ENCODE results near the gene B3GAT1.

The B3GAT1 gene

DNA sequence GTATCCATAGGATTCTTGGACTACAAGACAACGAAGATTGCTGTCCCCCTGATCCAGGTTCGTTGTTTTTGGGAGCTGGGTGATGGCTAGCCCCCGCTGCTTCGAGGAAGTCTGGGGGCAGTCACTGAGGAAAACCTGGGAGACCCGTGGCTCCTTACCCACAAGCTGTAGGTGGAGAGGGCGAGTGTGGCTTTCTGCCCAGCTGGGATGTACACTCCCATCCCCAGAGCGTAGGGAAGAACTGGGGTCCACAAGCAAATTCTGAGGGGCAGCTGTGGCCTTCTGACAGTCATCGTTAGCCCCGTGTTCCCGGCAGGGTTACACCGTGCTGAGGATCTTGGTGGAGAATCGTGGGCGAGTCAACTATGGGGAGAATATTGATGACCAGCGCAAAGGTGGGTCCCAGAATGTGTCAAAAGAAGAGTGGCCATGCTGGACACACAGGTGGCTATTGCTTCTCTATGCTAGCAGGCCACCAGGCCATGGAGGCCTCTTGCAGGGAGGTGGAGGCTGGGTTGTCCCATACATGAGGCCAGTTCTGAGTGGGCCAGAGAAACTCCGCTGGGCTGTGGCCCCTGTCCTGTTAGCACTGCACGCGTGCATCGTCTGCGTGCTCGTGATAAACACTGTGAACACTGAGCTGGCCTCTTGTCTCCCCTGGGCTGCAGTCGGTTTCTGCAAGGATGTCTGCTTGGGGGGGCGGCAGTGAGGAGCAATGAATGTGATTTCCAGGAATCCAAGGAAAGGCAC is 40.4 kb downstream of the B3GAT1 start:
- no peak overlapping the region for H3K27ac ChIP-seq
- TF ChIP-seq CTCF (IDR thresholded peaks at IDR 0.05), result no peak
- no peak for TF ChIP-seq ZFX (IDR thresholded peaks at IDR 0.05; ENCODE audit: borderline replicate concordance)

DNA sequence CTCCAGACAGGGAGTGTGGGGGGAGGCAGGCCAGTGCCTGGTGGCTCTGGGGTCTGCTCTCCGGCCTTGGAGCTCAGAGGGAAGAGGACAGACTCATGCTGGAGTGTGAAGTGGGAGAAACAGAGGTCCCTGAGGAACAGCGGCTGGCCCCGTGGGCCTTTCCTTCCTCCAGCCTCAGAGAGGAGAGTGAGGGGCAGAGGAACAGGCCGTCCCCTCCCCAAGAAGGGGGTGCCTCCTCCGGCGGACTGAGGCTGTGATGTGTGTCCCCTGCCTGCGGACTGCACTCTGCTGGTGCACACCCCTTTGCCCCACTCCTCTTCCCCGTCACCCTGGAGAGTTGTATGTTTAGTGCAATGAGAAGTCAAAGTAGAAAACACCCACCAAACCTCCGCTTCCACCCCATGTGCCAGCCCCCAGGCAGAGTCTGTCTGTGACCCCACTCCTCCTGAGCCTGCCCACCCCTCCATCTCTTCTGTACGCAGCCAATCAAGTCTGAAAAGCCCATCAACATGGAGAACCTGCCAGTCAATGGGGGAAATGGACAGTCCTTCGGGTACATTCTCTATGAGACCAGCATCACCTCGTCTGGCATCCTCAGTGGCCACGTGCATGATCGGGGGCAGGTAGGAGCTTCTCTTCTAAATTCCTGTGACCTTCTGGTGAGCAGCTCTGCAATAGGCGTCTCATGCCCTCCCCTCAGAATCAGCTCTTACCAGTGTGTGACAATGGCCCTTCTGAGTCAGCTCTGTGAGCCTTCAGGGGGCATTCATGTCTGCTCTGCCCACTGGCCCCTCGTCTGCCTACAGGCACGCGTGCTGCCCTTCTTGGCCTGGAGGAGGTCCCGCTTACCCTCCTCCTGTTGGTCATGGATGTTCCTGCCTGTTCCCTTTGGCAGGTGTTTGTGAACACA is 41.3 kb downstream of the B3GAT1 start:
- no peak for TF ChIP-seq ZFX (IDR thresholded peaks at IDR 0.05; ENCODE audit: borderline replicate concordance)
- TF ChIP-seq CTCF (IDR thresholded peaks at IDR 0.05), result no peak
- no peak overlapping the region for H3K27ac ChIP-seq

GRCh38 chr11:134369656-134370525 is 42.2 kb downstream of the B3GAT1 start:
- H3K27ac ChIP-seq, result no peak overlapping the region
- no peak for TF ChIP-seq ZFX (IDR thresholded peaks at IDR 0.05; ENCODE audit: borderline replicate concordance)
- no peak for TF ChIP-seq CTCF (IDR thresholded peaks at IDR 0.05)

DNA sequence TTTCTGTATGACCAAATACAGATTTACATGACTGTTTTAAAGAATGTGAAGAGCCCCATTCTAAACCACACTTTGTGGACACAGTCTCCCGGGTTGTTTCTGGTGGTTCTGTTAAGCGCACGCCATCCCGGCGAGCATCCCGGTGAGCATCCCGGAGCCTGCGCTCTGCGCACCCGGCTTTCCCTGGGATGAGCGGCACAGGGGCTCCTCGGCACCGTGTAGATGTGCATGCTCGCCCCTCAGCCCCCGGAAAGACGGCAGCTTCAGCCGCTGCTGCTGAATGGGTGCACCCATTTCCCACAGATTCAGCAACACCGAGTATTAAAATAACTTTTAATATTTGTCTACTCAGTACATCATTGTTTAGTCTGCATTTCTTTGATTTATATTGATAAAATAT is 44.3 kb downstream of the B3GAT1 start:
- TF ChIP-seq CTCF (IDR thresholded peaks at IDR 0.05), result no peak
- no peak for TF ChIP-seq ZFX (IDR thresholded peaks at IDR 0.05; ENCODE audit: borderline replicate concordance)
- no peak overlapping the region for H3K27ac ChIP-seq

- TF ChIP-seq ZFX (IDR thresholded peaks at IDR 0.05; ENCODE audit: borderline replicate concordance), result no peak
- TF ChIP-seq CTCF (IDR thresholded peaks at IDR 0.05), result no peak
- H3K27ac ChIP-seq, result no peak overlapping the region
Measured at GRCh38 chr11:134366254-134366653, 45.8 kb downstream of the B3GAT1 start.

- no peak overlapping the region for H3K27ac ChIP-seq
- TF ChIP-seq ZFX (IDR thresholded peaks at IDR 0.05; ENCODE audit: borderline replicate concordance) (no peak), CTCF (IDR thresholded peaks at IDR 0.05) (no peak)
Measured at GRCh38 chr11:134365011-134365925, 46.8 kb downstream of the B3GAT1 start.
